ENCODE results near the gene KCNG1.

Gene KCNG1

DNA sequence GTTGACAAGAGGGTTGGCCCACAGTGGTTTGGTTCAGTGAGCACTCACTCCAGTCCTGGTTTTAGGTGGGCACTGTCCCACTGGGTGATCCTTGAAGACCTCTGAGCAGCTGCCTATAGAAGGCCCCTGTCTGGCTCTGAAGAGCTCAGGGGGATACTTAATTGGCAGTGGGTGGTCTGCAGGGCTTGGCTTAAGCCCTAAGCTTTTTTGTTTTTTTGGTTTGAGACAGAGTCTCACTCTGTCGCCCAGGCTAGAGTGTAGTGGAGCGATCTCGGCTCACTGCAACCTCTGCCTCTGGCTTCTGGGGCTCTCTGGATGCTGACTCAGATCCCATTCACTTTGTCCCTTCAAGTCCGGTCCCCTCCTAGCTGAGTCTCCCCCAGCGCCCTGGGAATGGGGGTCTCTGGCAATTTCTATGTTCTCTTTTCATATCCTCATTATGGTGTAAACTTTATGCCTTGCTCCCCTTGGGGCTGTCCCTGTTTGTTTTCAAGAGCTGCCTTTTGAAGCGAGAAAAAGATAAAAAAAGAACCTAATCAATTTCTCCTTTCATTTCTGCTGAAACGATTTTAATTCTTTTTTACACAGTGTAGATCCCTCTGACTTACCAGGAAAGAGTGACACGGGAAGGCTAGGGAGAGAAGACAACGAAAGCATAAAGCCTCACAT is 12.2 kb upstream of the KCNG1 start:
- FAIRE-seq, result no peak

DNA sequence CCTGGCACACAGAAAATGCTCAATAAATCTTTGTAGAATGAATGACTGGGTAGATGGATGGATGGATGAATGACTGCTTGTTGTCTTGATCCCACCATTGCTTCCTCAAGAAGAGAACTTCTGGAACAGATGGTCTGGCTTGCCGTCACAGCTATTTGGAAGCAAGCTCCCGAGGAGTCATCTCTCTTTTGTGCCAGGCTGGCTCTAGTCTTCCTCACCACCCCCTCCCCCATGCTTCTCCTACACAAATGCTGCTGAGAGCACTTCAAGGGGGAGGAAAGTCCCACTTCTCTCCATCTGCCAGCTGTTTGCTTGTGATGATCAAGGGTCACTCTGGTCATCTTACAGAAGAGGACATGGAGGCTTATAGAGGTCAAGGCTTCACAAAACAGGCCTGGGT is 11.6 kb upstream of the KCNG1 start:
- no peak for FAIRE-seq

DNA sequence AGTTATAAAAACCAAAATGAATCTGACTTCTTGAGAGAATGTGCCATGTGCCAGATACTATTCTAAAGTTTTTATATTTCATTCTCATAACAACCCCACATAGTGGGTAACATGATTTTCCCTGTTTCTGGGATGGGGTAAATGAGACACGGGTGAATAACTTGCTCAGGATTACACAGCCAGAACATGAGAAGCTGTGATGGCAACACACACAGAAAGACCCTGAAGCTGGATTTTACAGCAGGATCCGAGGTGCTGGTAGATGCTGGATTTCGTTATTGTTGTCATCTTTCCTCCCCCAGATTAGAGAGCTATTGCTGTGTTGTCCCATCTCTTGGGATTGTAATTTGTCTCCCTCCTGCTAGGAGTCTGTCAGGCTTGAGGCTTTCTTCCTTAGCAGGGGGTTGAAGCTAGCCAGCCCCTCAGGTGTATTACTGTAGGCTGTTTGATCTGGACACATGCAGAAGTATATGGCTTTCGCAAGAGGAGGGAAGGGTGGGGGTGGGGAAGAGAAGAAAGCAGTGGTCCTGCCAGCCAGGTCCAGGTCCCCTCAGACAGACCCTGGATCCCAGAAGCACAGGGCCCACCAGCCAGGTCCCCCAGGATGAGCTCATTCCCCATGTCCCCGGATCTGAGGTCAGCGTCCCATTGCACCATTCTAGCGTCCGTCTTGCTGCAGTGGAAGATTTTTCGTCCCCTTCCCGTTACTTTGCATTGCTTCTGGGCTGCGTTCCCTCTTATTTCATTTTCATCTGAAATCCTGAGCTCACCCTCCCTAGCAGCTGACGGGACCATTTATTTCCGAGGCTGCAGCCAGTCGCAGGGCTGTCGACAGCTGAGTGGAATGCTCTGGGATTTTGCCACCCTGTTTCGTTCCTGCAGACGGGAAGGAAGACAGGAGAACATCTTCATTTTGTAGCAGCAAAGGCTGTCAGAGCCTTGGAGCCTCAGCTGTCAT is 7.3 kb upstream of the KCNG1 start:
- FAIRE-seq, result no peak

DNA sequence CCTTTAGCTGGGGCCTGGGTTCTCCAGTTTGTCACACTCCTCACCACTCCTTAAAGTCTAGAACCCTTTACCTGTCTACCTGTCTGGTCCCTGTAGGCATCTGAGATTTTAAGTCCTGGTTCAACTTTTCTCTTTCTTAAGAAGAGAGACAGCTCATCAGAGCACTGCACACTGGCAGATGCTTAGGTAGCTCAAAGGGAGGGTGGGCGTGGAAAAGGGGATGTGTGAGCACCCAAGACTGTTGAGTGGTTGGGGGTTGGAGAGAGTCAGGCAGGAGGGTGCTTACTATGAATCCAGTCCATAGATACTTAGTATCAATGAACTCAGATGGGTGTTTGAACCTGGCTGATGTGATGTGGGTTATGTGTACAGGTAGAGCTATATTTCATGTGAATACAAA is 6.6 kb upstream of the KCNG1 start:
- no peak for FAIRE-seq

DNA sequence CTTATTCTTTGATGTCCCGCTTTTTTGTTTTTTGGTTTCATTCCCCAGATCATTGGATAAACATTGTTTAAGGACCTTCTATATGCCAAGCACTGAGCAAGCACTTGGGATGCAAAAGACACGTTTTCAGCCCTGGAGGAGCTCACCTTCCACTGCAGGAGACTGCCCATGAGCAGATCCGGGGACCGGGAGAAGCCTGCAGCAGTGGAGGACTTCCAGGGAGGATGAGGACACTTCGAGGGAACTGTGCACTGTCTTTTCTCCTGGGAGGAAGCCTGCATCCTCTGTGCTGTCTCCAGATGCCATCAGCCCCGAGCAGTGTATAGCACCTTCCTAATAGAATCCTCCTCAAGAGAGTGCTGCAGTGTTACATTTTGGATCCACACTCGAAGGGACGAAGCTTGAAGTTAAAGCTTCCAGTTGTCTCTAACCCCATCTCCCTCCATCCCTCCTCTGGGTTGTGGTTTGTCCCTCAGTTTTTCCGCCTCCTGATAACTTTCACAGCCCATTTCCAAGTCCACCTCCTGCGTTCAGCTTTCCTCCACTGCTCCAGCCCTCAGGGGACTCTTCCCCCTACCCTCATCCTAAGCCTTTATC is 5.8 kb upstream of the KCNG1 start:
- no peak for FAIRE-seq

DNA sequence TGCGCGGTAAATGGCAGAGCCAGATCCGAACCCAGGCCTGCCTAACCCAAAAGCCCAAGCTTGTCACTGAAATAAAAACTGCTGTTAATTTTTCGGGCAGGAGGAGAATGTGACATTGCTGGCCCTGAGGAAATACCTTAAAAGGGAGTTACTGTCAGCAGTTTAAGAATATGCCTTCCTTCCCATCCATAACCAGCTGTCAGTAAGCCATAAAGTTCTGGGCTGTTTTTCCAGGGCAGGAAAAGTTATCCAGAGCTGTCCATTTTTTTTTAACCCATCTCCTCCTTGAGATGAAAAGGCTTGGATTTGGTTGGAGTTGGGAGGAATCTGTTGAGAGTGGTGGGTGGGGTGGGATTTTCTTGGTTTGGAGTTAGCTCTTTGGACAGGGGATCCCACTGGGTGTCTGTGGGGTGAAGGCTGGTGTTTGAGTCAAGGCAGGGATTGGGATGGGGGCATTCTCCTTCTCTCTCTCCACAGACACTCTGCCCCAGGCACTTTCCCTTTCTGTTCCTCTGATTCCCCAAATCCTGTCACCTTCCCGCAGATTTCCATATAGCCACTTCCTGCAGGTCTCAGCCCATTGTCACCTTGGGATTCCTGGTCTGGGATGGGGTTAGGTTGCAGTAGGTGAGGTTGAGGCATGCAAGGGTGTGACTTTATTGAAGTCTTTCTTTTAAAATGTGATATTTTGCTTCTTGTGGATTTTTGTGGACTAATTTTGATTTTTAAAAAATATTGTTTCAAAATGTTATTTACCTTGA is 4.3 kb upstream of the KCNG1 start:
- FAIRE-seq, result no peak

DNA sequence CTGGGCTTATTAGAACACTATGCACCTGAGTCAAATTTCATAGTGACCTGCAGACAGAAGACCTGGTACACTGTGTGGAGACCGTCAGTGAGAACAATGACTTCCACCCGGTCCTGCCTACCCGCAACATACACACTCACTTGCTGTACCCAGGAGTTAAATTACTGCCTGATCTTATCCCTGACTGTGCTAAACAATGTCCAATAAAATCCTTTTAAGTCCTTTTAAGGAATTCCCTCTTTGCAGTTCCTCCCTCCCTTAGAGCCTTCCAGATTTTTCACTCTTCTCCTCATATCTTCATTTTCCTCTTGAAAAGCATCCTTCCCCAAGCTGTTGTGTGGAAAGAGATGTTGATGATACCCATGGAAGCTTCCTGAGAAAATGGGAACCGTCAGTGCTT is 3.4 kb upstream of the KCNG1 start:
- no peak for FAIRE-seq

DNA sequence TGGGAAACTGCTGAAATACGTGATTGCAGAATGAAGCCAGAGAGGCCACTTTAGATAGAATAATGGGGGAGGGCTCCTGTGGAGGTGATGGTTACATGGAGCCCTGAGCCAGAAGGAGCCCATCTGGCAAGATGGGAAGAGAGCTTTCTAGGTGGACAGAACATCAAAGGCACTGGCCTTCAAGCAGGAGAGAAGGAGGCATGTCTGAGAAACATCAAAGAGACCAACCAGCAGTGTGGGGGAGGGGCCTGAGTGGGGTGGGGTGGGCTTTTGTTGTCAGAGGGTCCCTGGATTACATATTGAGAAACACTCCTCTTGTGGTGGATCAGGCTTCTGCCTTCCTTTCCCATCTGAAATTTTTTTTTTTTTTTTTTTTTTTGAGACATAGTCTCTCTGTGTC is 1.9 kb upstream of the KCNG1 start:
- no peak for FAIRE-seq

DNA sequence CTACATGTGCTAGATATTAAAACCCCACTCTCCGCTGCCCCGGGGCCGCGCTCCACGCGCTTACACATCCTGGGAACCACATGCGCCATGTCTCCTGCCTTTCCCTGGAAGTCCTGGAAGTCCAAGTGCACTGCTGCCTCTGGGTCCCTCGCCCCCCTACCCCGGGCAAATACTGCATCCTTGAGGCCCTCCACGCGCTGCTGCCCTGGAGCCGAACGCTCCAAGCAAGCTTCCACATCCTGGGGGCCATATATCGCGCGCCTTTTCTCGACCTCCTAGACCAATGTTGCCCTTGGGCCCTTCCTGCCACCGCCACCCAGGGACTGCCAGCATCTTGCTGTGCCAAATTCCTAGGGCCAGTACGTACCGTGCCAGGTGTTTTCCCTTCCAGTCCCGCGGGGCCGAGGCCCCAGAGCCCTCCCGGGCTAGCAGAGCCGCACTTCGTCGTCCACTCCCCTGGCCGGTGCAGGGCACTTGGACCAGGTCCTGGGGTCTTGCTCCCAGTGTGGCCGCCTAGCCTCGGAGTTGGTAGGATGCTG is 779 bp upstream of the KCNG1 start:
- no peak for FAIRE-seq

DNA sequence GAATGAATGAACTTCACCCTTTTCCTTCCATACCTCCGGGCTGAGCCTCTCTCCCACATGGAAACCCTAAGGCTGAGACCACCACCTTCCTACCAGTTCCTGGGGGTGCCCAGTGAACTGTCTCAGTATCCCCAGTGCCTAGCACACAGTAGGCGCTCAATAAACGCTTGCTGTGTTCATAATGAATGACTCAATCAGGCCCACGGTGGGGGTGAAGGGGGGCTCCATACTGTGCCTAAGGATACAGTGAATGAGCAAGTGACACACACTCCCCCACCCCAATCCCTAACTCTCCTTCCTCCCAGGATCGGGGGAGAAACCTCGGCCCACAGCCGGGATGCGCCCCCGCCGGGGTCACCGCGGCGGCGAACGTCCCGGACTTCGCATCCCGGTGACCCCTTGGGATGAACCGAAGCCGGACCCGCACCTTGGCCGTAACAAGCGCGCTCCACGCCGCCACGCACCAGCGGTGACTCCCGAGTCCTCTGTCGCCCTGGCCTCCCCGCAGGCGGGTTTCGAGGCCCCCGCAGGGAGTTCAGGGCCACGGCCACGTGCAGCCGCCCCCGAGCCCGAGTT is 592 bp downstream of the KCNG1 start:
- FAIRE-seq, result no peak

DNA sequence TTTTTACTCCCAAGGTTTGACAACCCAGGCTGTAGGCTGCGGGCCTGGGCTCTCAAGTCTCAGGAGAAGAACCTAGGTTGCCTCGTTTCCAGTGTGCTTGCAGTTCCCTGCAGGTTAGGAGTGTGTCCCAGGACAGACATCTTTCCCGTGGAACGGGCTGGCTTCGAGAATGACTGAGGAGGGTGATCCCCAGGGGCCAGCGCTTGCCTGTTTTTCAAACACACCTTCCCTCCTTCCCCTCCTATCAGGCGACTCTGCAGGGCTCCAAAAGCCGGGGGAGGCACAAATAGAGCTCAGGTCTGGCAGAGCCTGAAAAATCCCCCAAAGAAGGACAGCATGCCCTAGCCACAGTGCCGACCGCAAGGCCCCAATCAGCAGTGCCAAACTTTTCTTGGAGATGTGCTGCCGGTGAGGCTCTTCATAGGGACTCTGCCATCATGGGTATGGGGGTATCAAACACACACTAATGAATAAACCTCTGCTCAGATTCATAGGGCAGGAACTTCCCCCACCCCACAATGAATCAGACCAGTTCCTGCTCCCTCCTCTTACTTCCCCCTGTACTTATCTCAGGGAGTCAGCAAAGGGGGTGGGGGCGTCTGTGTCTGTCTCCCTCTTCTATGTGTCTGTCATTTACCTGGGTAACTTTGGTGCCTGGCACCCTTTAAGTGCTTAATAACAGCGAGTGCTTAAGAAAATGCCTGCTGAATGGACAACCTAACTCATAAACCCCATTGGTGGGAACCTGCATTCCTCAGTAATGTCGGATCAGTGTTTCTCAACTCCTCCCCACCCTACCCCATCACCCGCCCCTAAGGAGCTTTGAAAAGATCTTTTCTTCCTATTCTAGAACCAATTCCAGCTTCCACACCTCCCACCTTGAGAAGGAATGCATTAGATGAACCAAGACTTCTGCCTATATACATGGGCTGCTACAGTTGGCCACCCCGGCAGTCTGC is 1.6 kb downstream of the KCNG1 start:
- FAIRE-seq, result no peak

DNA sequence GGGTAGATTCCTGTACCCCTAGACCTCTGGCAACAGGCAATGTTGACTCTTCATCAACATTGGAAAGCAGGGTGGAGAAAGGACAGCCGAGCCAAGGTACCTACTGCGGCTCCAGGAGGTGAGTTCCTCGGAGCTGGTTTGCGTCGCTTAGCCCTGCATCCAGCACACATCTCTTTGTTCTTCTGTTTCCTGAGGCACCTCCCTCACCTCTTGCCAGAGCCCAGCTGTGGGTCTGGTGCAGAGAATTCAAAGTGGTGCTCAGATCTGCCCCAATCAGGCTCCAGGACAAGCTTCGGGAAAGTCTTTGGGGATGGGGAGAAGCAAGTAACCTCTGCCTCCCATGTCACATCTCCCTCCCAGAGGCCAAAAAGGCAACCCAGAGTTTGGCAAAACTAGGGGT is 2.2 kb downstream of the KCNG1 start:
- no peak for FAIRE-seq

DNA sequence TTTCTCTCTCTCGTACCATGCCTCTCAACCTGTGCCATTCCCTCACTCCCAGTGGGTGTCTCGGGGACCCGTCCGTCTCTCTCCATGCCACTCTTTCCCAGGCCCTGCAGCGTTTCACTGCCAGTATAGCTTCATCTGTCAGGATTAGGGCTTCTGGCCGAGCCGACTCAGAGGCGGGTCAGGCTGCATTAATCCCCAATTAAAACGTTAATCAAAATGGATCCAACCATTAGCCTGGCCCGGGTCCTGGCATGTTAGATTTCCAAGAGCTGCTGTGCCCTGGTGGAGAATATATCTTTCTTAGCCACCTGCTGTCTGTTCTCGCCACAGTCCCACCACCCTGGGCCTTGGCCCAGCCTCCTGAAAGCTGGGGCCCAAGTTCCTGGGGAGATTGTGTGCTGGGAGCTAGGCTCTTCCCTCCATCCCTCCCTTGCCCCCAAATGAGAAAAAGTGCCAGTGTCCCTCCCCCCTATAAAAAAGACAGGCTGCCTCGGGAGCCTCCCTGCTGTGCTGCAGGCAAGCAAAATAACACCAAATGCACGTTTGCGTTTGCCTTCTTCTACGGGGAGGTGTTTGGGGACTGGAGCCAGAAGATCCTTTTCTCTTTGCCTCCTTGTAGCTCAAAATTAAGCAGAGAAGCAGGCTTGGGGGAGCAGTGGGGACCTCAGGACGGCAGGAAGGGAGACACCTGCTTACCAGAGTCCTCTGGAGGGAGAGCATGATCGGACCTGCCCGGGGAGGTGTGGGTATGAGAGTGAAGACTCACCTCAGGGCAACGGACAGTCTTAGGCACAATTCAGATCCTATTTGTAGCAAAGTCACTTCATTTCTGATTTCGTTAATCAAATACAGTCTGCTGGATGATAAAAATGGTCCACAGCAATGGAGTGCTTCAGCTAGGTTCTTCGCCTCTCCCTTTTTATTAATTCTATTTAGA is 3.0 kb downstream of the KCNG1 start:
- FAIRE-seq, result no peak

DNA sequence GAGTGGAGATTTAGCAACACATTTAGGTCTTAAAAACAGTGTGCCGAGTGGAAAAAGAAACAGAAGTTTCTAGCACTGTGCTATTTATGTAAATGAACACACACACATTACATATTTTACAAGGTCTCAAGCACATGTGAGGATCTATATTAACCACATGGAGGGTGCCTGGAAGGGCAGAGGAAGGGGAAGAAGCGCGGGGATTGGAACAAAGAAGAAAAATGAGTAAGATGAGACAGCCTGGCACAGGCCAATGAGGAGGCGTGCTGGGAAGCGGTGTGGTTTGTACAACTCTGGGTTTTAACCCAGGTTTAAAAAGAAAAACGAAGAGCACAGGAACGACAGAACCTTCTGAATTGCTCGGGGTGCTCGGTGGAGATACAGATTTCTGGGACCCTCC is 5.7 kb downstream of the KCNG1 start:
- FAIRE-seq, result no peak

DNA sequence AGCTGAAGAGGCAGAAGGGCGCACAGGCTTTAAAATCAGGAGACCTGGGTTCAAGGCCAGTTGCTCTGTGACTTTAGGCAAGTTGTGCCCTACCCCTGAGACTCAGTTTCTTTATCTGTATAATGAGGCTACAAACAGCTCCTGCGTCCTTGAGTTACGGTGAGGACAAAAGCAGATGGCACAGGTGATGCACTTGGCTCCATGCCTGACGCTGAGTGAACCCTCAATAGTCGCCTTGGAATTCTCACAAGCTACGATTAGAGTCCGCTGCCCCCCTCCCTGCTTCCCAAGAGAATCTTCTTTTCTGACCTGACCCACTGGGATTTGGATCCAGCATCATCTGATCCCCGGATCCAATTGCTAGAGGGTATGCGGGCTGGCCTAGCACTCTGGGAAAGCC is 6.4 kb downstream of the KCNG1 start:
- no peak for FAIRE-seq

DNA sequence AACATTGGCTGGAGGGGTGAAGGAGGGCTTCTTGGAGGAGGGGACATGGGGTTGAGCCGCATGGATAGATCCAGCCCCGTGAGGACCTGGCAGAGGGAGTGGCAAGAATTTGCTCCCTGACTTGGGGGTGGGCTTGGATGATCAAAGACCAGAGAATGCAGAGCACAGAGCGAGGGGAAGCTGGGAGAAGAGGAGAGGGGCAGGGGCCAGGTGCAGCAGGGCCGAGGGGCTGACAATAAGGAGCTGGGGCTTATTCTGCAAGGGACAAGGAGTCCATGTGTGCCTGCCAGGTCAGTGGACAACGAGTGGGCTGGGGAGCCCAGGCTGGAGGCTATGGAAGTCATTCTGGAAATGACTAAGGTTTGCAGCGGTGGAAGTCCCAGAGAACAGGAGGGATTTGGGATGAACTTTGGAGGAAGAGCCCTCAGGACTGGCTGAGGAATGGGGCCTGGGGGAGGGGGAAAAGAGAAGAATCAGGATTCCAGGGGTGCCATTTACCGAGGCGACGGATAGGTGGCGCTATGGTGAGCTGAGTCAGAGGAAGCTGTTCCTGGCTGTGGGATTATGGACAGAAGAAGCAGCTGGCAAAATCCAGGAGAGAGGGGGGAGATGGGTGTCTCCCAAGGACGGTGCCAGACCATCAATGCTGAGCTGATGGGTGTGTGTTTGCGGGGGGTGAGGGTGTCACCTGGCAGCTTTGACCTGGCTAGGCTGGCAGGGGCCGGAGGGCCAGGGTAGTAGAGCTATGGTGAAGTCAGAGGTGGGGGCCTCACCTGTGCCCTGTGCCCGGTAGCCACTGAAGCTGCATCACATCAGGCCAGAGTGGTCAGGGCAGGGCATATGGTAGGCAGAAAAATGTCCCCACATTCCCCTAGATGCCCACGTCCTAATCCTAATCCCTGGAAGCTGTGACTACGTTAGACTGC is 7.8 kb downstream of the KCNG1 start:
- FAIRE-seq, result no peak

DNA sequence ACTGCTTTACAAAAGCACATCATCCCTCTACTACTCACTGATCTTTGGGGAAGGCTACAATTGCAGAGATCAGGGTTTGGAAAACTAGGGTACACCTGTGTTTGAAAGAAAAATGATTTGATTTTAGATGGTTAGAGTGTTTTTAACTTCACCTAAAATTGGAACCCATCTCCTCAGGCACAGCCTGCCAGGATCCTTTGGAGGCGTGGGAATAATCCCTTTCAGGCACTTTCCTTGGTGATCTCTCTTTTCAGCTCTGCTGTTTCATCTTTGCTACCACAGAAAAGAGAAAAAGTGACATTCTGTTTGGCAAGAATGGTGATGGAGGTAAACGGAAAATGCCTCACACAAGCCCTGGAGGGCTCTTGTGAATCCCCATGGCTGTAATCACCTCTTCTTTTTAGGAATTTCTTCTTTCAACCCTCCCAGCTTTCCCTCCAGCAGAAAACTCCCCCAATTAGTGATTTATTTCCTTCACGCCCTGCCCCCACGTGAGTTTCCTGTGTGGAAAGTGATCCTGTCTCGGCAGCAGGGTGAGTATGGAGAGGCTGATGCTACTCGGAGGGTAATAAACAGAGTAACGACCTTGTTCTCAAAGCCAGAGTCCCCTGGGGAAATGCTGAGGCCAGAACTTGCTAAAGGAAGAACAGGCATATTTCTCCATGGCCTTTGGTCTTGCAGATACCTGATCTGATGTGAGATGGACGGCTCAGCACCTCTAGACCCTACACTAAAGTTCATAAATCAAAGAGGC is 9.2 kb downstream of the KCNG1 start:
- FAIRE-seq, result no peak

DNA sequence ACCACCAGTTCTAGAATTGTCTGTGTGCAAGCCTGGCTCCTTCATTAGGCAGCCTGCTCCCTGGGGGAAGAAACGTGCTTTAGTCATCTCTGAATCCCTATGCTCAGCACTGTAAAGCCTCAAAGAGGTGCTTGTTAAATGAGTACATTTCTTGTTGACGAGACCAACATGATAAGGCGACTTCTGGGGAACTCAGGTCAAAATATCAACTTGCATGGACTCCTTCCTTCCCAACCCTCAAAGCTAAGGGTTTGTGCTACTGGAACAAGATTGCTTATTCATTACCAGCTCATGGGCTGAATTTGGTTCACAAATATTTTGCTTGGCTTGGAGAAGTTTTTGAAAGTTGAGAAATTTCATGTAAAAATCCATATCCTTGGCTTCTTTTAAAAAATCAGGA is 10.6 kb downstream of the KCNG1 start:
- FAIRE-seq, result no peak
